GM19193 (cell line): Measurements from ENCODE around the gene ADGRD1.

Experiments used
- POLR2A ChIP-seq: IDR thresholded peaks from 4 replicates; pipeline ENCODE4 v1.6.1; 2011; ENCODE audit not compliant: insufficient read depth, insufficient read length; ENCODE audit errors: extremely low read depth

Gene ADGRD1

DNA sequence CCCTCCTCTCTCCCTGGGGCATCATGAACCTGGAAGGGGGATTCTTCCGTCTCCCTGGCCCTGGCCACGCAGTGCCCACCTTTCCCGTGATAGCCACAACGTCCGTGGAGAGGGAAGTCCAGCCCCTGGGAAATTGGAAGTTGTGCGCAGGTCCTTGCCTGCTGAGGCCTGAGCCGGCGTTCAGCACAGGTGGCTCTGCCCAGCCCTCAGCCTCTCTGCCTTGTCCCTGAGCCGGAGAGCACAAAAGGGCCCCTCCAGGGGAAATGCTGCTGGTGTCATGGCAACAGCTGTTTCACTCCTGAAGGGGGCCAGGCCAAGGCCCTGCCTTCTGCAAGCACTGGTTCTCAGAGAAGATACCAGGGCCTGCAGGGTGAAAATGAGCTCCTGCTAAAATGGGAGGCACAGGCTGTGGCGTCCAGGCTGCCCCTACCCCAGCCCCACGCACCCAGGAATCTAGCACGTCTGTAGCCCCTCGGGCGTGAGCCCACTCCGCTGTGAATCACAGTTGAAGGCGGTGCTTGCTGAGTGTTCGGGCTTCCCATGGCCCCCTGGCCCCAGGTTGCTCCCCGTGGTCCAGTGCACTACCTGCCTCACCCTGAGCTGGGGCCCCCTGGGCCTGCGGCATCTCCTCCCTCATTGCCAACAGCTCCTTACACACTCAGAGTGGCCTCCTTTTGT is 149.4 kb downstream of the ADGRD1 start:
- no peak for TF ChIP-seq POLR2A

DNA sequence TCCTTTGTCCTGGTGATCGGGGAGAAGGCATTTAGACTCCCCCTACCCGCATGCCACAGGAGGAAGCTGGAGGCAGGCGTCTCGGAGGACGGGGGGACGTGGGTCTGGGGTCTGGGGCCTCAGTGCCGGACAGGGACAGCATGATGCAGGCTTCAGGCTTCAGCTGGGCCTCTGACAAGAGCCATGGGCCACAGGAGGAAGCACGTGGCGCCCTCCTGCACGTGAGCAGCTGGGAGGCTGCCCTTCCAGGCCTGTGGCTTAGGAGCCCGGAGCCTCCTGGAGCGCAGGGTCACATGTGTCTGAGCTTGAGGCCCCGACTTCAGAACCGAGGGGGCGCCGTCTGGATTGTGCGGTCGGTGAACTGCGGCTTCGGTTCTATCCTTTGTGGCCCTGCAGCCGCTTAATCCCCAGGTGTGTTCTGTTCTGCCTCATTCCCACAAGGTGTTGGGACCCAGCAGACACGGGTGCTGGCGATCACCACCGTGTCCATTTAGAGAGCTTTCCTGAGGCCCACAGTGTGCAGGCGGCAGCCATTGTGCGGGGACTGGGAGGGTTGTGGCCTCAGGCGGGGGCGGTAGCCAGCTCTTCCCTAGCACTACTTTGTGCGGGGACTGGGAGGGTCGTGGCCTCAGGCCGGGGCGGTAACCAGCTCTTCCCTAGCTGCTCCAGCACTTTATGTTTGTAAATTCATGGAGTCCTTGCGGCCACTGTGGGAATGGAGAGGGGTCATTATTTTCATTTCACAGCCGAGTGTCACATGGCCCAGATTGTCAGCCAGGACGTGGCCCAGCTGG is 150.2 kb downstream of the ADGRD1 start:
- no peak for TF ChIP-seq POLR2A

DNA sequence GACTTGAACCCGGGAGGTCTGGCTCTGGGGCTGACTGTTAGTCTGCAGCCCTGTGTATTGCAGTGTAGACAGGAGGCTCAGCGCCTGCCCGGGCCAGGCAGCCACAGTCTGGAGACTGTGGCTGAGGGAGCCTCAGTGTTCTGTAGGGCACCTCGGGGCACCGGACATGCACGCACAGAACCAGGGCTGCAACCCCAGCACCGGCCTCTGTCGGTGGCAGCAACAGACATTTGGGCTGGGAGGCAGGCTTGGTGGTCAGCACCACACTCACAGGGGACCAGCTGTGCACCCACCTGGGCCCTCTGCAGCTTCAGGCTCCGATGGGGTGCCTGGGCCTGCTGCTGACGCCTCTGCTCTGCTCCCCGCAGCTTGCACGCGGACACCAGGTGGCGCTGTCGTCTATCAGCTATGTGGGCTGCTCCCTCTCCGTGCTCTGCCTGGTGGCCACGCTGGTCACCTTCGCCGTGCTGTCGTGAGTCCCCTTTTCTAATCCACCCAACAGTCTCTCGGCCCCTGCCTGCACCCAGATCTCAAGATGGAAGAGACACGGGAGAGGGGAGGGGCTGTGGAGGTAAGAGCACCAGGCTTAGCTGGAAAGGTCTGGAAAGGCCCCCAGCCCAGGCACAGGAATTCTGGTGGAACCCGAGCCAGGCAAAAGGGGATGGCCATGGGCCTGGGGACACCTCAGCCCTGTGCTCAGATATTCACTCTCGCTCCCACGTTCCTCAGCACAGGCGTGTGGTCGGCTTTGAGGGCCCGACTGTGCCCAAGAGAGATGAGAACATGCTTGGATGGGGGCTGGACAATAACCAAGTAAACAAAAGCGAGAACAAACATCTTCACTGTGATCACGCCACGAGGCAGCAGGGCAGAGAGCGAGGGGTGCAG is 151.0 kb downstream of the ADGRD1 start:
- no peak for TF ChIP-seq POLR2A

DNA sequence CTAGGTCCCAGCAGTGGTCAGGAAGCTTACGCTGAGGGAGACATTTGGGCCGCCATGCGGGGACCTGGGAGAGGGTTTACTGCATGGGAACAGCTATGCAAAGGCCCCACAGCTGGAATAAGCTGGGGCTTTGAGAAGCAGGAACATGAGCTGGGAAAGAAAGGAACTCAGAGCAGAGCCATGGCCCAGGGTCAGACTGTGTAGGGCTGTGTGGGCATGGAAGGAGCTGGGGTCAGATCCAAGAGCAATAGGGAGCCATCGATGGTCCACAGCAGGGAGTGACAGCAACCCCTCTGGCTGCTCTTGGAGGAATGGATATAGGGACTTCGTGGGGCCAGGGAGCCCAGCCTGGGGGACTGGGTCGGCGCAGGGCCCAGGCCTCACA is 151.6 kb downstream of the ADGRD1 start:
- TF ChIP-seq POLR2A, result no peak

DNA sequence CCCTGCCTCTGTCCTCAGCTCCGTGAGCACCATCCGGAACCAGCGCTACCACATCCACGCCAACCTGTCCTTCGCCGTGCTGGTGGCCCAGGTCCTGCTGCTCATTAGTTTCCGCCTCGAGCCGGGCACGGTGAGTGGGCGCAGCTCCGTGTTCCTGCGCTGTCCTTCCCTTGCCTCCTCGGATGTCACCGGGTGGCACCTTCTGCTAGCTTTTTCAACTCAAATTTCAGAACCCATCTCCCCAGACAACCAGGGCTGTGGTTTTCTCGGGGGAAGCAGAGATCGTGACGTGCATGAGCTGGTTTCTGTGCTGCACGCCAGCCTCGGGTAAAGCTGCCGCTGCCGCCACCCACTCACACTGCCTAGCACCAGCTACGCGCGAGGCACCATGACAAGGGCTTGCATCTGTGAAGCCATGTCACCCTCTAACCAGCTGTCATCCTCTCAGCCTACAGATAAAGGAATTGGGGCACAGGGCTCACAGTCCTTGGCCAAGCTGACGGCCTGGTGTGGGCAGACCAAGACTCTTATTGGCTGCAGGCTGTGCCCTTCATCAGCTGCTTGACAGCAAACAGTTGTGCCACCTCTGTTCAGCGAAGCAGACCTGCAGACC is 152.1 kb downstream of the ADGRD1 start:
- TF ChIP-seq POLR2A, result no peak

DNA sequence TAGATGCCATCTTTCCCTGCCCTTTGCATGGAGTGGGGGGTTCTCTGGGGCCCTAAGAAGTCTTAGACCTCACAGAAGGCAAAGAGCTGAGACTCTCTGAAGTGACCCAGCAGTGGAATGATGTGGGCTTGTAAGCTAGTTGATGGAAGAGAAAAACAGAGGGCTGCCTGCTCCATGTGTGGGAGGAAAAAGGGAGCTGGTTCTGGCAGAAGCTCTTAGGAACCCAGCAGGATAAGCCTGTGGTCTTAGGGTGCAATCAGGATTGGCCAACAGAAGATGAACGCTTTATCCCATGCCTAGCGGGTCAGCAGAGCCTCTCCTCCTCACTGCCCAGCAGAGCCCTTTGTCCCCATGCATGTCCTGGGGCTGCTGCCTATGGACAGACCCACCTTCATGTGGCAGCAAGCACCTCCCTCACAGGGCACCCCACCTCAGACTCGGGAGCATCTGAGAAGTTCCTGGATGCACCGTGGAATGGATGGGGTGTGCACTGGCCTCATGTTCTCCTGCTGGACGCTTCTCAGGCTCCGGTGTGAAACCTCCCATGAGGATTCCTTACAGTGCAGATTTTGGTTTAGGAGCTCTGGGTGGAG is 152.7 kb downstream of the ADGRD1 start:
- TF ChIP-seq POLR2A, result no peak

DNA sequence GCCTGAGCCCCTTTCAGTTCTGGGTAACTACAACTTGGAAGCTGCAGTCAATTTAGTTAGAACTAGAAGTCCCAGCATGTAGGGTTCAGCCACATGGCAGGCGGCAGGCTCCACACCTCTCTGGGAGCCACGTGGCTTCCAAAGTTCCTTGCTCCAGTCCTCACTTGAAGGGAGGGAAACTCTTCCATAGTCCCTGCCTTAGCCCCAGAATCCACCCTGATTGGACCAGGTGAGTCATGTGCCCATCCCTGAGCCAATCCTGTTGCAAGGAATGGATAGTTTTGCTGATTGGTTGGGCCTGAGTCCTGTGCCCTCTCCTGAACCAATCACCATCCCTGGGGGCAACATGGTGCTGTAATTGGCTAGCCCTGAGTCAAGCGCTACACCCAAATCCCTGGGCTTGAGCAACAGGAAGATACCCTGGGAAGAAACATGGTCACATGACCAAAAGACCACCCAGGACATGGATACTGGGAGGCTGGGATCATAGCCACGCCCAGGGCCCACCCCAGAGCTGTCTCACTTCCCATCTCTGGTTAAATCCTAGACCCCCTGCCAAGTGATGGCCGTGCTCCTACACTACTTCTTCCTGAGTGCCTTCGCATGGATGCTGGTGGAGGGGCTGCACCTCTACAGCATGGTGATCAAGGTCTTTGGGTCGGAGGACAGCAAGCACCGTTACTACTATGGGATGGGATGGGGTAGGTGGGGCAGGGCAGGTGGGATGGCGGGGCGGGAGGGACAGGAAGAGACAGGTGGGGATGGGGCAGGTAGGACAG is 154.7 kb downstream of the ADGRD1 start:
- no peak for TF ChIP-seq POLR2A

DNA sequence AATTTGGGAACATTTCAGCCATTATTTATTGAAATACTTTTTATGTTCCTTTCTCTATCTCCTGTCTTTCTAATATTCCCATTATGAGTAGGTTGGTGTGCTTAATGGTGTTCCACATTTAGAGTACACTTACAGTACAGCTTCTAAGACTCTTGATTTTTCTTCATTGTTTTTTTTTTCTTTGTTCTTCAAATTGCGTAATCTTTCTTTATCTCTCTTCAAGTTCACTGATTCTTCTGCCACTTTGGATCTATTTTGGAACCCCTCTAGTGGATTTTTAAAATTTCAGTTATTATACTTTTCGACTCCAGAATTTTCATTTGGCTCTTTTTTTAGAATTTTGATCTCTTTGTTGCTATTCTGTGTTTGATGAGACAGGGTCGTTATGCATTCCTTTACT is 157.7 kb downstream of the ADGRD1 start:
- no peak for TF ChIP-seq POLR2A

DNA sequence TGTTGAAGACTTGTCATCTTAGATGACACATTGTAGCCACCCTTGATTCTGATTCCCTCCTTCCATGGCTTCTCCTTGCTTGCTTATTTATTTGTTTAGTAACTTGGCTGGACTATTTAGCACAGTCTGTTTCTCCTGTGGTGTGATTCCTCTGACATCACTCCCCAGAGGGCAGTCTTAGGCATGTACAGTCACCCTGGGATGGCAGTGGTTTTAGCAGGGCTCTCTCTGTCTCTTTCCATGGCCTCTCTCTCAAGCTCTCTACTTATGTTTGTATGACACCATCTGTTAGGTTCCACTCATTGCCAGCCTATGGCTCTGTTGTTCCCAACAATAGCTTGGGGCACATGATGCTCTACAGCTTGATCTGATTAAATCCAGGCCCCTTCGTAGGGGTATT is 158.3 kb downstream of the ADGRD1 start:
- no peak for TF ChIP-seq POLR2A

DNA sequence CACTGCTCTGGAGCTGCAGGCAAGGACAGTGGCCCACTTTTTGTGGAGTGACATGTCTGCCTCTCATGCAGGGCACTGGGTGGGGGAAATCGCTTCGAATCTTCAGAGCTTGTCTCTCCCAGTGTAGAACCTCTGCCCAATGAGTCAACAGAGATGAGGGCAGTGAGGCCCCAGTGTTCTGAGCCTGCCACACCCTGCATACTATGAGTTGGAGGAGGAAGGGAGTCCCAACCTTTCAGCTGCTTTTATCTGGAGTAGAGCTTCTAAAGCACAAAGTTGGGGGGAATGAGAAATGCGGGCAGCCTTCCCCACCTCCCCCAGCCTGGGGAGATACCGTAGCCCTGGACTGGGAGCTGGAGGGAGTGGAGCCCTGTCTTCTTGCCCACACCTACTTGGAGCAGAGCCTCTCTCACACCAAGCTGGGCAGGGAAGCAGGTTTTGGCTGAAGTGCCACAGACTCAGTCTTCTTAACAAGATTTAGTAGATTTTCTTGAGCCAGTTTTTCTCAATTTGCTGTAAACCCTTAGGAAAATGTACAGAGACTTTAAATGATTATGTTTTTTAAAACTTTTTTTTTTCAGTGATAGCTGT is 159.1 kb downstream of the ADGRD1 start:
- TF ChIP-seq POLR2A, result no peak

DNA sequence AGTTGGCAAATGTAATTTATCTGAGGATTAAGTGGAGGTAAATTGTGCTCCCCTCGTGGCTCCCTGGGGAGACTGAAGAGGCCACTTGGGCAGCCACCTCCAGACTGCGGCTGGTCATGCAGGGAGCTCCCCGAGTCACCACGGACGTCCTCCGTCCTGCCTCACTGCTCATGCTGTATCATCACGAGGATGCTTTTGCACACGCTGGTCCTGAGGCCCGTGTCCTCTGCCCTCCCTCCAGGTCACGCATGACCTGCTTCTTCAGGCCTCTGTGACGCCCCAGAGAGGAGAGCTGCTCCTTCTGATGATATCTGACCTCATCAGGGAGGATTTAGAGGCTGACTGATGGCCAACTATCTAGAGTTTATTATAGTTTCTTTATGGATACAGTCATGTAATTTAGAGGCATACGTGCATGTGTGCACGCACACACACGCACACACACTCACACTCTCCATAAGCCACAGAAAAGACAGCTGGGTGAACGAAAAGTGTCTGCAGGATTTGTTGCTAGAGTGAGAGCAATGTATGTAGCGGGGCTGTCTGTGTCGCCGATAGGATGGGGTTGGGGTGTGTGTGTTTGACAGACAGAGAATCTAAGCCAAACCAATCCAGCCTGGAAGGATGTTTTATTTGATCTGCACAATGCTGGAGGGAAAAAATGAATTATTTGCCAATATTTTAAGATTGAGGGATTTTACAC is 160.0 kb downstream of the ADGRD1 start:
- no peak for TF ChIP-seq POLR2A

DNA sequence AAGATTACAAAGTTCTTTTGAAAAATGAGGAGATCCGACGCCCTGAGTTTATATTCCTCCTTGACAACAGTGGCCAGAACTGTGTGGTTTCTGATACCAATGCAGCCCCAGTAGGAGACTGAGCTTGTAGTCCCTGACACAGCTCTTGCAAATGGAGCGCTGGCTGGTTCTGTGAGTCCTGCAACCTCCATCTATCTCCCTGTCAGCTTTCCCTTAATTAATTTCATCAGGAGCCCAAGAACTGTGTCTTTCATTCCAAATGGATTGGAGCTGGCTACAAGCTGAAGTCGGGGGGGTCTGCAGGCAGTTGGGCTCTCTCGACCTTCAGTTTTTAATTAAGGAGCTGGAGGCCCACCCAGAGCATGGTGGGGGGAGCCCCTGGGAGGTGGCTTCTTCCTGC is 160.6 kb downstream of the ADGRD1 start:
- TF ChIP-seq POLR2A, result no peak
